Ovary (tissue), 9 donors: ENCODE results near the gene DSCAM. TPM values are rescaled to one million over a fixed set of nuclear protein-coding genes. Genes with fewer than 3 reads are reported as not detected.

Source experiments
- DNase-seq, 5 donors: peaks; one replicate each; pipeline ENCODE4 v3.0.0-alpha.2; 2019 to 2020
- H3K27ac ChIP-seq, 2 donors: fragments of 200-600 bp; one replicate each; pipeline versions ENCODE4 v1.5.1 to v1.8.0; 2019 to 2022
- H3K27me3 ChIP-seq: fragments of 200-600 bp; one replicate; pipeline ENCODE4 v1.8.0; 2022
- H3K36me3 ChIP-seq: fragments of 200-600 bp; sonication (generic); one replicate; pipeline ENCODE4 v1.5.1; 2019
- H3K4me1 ChIP-seq: one replicate; pipeline ENCODE4 v1.8.1; 2013; ENCODE audit warnings: mild to moderate bottlenecking, moderate library complexity; ENCODE audit not compliant: insufficient read depth
- H3K4me3 ChIP-seq: fragments of 200-600 bp; sonication (generic); one replicate; pipeline ENCODE4 v1.5.1; 2017
- H3K9me3 ChIP-seq, 2 donors: fragments of 200-600 bp in 1 of 2; sonication (generic) in 1 of 2; one replicate each; pipeline versions ENCODE4 v1.5.1 to v1.8.1; 2013 to 2019; ENCODE audit warnings: mild to moderate bottlenecking in 1 of 2, moderate library complexity in 1 of 2
- EP300 ChIP-seq: sonication (generic); formaldehyde crosslinking; IDR thresholded peaks from one replicate; pipeline ENCODE4 v1.6.1; 2017; ENCODE audit warnings: antibody characterized with exemption
- POLR2A ChIP-seq: fragments of 450-650 bp; IDR thresholded peaks from one replicate; pipeline ENCODE4 v1.6.1; 2017; ENCODE audit warnings: antibody characterized with exemption, mild to moderate bottlenecking, moderate library complexity
- WGBS, 3 donors: extraction: QIAGEN DNeasy Blood & Tissue Kit in 1 of 3; methylation state at CpG; one replicate each; pipeline versions ENCODE4 v1.1.5 to v1.1.7; 2013 to 2017; 5-methylcytosine and 5-hydroxymethylcytosine counted together
- intact Hi-C, 4 donors: fragments of 100-400 bp; cut with DNase I; formaldehyde crosslinking; loops; one replicate each; pipeline versions ENCODE4 v1.11.0 to v1.15.1; 2022 to 2023
- polyA plus RNA-seq, 2 donors: library from polyadenylated mRNA; stranded (reverse); fragments of 200-250 nt in 1 of 2; fragments of 350-450 nt in 1 of 2; fragmentation: Illumina TruSeq in 1 of 2; extraction: RNeasy Lipid Tissue Mini Kit (QIAGEN cat#74804) in 1 of 2; gene quantifications; one replicate each; pipeline ENCODE4 v1.2.3, GENCODE V29; 2013 to 2014
- total RNA-seq, 7 donors: library from RNA; depleted of rRNA in 2 of 7; stranded (reverse); fragments of >200 nt in 2 of 7; fragmentation: NEBNext Ultra II Directional in 3 of 7; extraction: Animal tissue kit (Norgen Biotek cat#: 25700) in 3 of 7; gene quantifications; one replicate each; pipeline versions ENCODE4 v1.1.0 to v1.2.4, GENCODE V29; 2016 to 2023
- TF ChIP-seq, protein P1 (sequence below), 3 donors: fragments of 450-650 bp in 2 of 3; fragments of 200-600 bp in 1 of 3; IDR thresholded peaks; one replicate each; pipeline versions ENCODE4 v1.5.1 to v1.8.0; 2016 to 2022; ENCODE audit warnings: antibody characterized with exemption in 3 of 3, mild to moderate bottlenecking in 1 of 3
- donor health status: DM: no; HTN: no; CAD: no; lungs with moderate emphysema.
- donor health status: DM: no; HTN: no; CAD: no.
- donor health status: Bipolar disorder and iron deficiency.
- donor health status: DM: yes; HTN: yes; CAD: no.
- donor health status: DM: no; HTN: no; CAD: no.
- donor health status: DM: yes; HTN: yes; CAD: no.

The DSCAM gene
- total and polyA plus RNA-seq, 9 donors = under 0.01 to 0.12 (median 0.04) TPM; not detected in 5

DNA sequence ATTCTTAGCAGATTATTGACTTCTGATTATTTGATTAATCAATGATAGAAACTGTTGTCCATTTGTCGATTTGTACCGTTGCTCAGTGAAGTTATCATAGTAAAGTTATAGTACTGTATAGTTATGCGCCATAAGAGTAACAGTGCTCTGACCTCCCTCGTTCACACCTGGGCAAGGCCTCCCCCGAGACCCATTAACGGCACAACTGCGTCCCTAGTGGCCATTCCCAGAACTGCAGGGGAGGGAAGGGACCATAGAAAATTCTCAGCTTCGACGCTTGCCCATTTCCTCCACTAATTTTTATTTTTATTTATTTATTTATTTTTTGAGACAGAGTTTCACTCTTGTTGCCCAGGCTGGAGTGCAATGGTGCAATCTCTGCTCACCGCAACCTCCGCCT is 334.4 kb downstream of the DSCAM start:
- H3K27ac ChIP-seq = no peak overlapping the region
- H3K4me1 ChIP-seq = no peaks in the 10 kb centered on the region
- intact Hi-C loops = no loop called here
- 78 to 84% (median 83%) methylated on average over 11 of the region's 11 CpGs for whole genome bisulfite sequencing, 3 donors
- no peaks in the 10 kb centered on the region for H3K36me3 ChIP-seq
- H3K9me3 ChIP-seq = no peaks in the 10 kb centered on the region
- no peak overlapping the region for H3K4me3 ChIP-seq
- H3K27me3 ChIP-seq = no peaks in the 10 kb centered on the region
- TF ChIP-seq, protein P1, sequence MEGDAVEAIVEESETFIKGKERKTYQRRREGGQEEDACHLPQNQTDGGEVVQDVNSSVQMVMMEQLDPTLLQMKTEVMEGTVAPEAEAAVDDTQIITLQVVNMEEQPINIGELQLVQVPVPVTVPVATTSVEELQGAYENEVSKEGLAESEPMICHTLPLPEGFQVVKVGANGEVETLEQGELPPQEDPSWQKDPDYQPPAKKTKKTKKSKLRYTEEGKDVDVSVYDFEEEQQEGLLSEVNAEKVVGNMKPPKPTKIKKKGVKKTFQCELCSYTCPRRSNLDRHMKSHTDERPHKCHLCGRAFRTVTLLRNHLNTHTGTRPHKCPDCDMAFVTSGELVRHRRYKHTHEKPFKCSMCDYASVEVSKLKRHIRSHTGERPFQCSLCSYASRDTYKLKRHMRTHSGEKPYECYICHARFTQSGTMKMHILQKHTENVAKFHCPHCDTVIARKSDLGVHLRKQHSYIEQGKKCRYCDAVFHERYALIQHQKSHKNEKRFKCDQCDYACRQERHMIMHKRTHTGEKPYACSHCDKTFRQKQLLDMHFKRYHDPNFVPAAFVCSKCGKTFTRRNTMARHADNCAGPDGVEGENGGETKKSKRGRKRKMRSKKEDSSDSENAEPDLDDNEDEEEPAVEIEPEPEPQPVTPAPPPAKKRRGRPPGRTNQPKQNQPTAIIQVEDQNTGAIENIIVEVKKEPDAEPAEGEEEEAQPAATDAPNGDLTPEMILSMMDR (IDR thresholded peaks at IDR 0.05) = no peak
- TF ChIP-seq POLR2A (no peak), EP300 (no peak)
- no peak for DNase-seq

DNA sequence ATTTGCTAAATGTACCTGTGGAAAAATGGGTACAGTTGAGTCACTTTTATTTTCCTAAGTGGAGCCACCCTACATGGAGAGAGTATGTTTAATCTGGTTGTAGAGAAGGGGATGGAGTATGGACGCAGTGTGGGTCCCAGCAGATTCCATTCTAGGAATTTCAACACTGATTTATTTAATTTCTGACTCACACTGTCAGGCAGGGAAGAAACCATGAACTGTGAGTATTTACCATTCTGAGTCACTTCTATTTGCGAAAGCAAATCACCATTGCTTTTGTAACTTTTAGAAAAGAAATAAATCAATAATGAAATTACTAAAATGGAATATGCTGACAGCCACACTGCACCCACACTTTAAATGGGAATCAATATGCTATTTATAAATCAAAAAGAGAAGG is 339.0 kb downstream of the DSCAM start:
- H3K9me3 ChIP-seq = no peaks in the 10 kb centered on the region
- TF ChIP-seq EP300 (no peak), POLR2A (no peak)
- TF ChIP-seq, protein P1 (IDR thresholded peaks at IDR 0.05) = no peak
- 31 to 54% (median 31%) methylated on average over 2 of the region's 2 CpGs for WGBS, 3 donors

DNA sequence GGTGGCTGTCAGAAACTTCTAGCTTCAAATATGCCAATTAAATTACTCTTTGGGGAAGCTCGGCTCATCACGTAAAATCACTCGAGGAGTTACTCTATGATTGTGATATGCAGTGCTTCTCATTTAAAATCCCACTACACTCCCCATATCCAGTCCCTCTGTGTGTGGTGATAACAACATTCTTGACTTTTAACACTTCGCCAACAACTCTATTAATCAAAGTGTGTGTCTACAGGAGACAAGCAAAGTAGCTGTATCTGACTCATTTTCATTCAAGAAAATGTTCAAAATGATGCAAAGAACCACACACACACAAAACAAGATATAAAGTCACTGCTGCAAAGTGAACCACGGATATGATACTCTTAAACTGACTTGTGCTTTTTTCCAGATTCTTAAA is 341.3 kb downstream of the DSCAM start:
- TF ChIP-seq, protein P1 (IDR thresholded peaks at IDR 0.05) = no peak
- no peak for TF ChIP-seq POLR2A
- TF ChIP-seq EP300 = no peak
- intact Hi-C loops = no loop called here
- DNase-seq = no peak
- H3K36me3 ChIP-seq = no peaks in the 10 kb centered on the region
- H3K9me3 ChIP-seq = no peaks in the 10 kb centered on the region
- no peaks in the 10 kb centered on the region for H3K4me1 ChIP-seq
- 8 to 12% (median 9%) methylated on average over 5 of the region's 5 CpGs for WGBS, 3 donors
- H3K27ac ChIP-seq = no peak overlapping the region
- no peak overlapping the region for H3K4me3 ChIP-seq
- no peaks in the 10 kb centered on the region for H3K27me3 ChIP-seq

More for the DNA sequence above, 339.0 kb downstream of the DSCAM start:
- Histone ChIP-seq H3K27ac (no peak overlapping the region), H3K27me3 (no peaks in the 10 kb centered on the region), H3K4me1 (no peaks in the 10 kb centered on the region), H3K4me3 (no peak overlapping the region), H3K36me3 (no peaks in the 10 kb centered on the region)
- intact Hi-C loops = no loop called here
- no peak for DNase-seq

DNA sequence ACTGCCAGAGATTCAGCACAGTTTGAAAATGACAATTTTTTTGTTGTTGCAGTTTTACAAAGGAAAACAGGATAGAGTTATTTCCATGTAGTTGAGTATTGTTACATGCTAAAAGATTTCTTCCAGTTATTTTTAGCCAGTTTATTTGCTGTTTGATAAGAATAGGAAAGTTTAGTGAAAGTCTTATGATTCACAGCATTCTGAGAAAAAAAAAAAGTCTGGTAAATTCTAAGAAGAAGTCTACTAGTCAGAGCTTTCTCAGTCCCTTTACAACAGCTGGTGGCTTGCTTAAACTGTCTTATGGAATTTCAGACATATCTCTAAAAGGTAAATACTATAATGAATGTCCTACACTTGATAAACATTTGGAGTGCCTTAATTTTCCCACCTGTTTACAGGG is 341.7 kb downstream of the DSCAM start:
- no peak overlapping the region for H3K27ac ChIP-seq
- H3K36me3 ChIP-seq = no peaks in the 10 kb centered on the region
- DNase-seq = no peak
- TF ChIP-seq EP300 (no peak), POLR2A (no peak)
- TF ChIP-seq, protein P1 (IDR thresholded peaks at IDR 0.05) = no peak
- no peaks in the 10 kb centered on the region for H3K9me3 ChIP-seq
- H3K4me1 ChIP-seq = no peaks in the 10 kb centered on the region
- H3K27me3 ChIP-seq = no peaks in the 10 kb centered on the region
- H3K4me3 ChIP-seq = no peak overlapping the region
- intact Hi-C loops = no loop called here

DNA sequence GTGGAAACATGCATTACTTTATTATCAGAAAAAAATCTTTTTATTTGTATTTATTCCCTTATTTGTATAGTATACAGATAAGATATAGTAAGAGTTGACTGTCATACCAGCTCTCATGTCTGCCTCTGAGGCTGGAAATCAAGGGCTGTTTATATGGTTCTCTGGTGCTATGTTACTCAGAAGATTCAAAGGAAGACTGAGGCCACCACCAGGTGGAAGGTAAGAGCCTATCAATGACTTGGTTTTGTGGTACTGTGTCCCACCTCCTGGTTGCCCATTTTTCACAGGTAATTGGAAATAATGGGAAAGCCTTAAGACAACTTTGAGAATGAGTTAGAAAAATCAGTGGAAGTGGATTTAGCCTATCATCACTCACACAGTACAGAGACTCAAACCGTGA is 342.1 kb downstream of the DSCAM start:
- Histone ChIP-seq H3K27me3 (no peaks in the 10 kb centered on the region), H3K4me1 (no peaks in the 10 kb centered on the region), H3K4me3 (no peak overlapping the region), H3K9me3 (no peaks in the 10 kb centered on the region), H3K36me3 (no peaks in the 10 kb centered on the region), H3K27ac (no peak overlapping the region)
- intact Hi-C loops = no loop called here
- WGBS, 3 donors = 7 to 50% (median 14%) methylated on average over 1 of the region's 1 CpG
- TF ChIP-seq POLR2A = no peak
- no peak for TF ChIP-seq EP300
- TF ChIP-seq, protein P1 (IDR thresholded peaks at IDR 0.05) = no peak
- DNase-seq = no peak
